Sigmoid colon (tissue), 4 donors: Measurements from ENCODE around the gene NAGPA.

Experiments used
- CTCF ChIP-seq, 4 experiments: fragments of 450-650 bp in 3 of 4; fragments of 200-600 bp in 1 of 4; IDR thresholded peaks; one replicate each; pipeline ENCODE4 v1.5.1; 2016 to 2019; ENCODE audit warnings: antibody characterized with exemption in 4 of 4, mild to moderate bottlenecking in 3 of 4, moderate library complexity in 2 of 4
- EP300 ChIP-seq, 4 donors: sonication (generic); formaldehyde crosslinking; IDR thresholded peaks; one replicate each; pipeline ENCODE4 v1.6.1; 2017; ENCODE audit warnings: antibody characterized with exemption in 4 of 4
- POLR2A ChIP-seq, 2 donors: fragments of 450-650 bp; IDR thresholded peaks; one replicate each; pipeline ENCODE4 v1.6.1; 2016; ENCODE audit warnings: antibody characterized with exemption in 2 of 2, mild to moderate bottlenecking in 2 of 2, moderate library complexity in 2 of 2

DNA sequence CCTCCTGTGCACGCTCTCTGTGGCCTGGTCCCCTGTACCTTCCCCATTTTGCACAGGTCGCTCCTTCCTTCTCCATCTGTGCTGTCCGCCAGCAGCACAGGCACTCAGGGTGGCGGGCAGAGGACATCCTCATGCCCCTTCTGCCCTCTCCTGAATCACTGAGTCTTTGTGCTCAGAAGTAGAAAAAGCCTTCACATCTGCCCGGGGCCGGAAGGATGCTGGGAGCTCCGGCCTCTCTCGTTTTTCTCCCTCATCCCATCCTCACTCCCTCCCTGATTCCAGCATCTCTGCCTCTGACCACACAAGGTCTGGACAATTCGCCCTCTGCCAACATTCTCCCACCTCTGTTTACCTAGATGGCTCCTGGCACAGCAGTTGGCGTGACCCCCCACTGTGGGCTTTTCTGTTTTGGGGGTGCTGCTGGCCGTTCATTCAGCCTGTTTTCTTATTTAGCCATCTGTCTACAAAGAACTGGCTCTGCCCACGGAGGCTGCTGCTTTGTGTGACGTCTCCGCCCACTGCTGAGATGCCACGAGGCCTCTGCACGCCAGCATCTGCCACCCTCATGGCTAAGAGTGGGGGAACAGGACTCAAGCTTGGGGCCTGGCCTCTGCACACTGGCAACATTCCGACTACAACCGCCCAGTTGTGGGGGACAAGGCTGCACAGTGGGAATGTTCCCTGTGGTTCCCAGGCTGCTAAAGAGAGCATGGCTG is 38.9 kb downstream of the NAGPA start:
- no peak for TF ChIP-seq CTCF (IDR thresholded peaks at IDR 0.05)
- TF ChIP-seq POLR2A (IDR thresholded peaks at IDR 0.05): no peak
- no peak for TF ChIP-seq EP300 (IDR thresholded peaks at IDR 0.05)
